GM21737 (cell line): ENCODE results near the gene CACNA2D2.
"Not testable (repeated sequence)": the region's sequence is repeated elsewhere in the genome, so short reads cannot be mapped to it uniquely, and the experiment has no call there.

Experiments
- ATAC-seq: cut with Tn5 transposase; IDR thresholded peaks from one replicate; pipeline ENCODE4 v1.9.1; 2021; ENCODE audit warnings: mild to moderate bottlenecking, moderate library complexity; ENCODE audit not compliant: unreplicated experiment

Gene CACNA2D2

DNA sequence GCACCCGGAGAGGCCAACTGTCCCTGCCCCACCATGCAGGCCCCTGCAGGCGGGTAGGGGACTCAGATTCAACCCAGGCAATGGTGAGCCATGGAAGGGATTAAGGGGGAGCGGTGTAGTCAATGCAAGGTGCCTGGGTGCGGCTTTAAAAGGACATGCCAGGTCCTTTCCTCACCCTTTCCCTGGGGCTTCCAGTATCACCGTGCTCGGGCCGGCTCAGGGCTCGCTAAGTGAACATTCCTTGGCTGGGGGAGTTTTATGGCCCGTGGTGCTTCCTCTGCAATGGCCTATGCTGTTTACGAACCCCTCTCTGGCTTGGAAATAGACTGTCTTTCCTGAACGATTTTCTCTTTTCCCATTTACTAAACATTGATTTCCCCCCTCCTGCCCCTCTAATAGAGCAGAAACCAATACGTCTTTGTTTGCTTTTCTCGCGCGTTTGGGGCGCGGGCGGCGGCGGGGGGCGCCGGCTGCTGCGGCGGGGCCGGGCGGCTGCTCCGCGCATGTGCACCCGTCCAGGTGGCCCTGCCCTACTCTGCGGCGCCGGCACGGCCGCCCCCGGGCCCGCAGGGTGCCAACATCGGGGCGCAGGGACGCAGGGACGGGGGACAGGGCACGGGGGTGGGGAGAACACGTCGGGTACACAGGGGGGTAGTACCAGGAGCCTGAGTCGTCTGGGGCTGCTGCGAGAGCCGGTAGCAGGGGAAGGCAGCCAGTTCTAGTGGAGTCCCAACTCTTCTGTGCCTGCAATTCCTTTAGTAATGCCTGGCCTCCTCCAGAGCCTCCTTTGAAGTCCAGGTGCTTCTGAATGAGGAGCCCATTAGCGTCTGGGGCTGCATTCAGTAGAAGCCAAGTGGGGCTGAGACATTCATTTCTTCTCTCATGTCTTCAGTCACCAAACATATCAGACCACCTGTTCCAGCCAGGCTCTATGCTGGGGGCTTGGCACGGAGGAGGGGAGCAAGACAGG, 26.9 kb upstream of the CACNA2D2 start:
- ATAC-seq: no peak

DNA sequence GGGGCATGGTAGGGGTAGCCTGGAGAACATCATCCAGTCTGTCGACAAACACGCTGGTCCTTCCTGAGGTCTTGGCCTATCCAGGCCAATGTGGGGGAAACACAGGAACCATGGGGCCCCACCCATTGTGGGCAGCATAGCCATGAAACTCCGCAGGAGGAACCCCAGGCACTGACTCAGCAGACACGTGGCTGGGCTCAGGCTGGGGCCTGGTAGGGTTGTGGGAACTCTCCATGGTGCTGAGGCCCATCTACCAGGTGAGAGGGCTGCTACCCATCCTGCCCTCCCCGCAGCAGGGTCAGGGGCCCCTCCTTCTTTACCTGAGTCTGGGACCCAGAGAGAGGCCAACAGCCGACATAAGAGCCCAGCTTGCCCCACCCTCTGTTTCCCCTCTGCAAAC, 22.6 kb upstream of the CACNA2D2 start:
- no peak for ATAC-seq

DNA sequence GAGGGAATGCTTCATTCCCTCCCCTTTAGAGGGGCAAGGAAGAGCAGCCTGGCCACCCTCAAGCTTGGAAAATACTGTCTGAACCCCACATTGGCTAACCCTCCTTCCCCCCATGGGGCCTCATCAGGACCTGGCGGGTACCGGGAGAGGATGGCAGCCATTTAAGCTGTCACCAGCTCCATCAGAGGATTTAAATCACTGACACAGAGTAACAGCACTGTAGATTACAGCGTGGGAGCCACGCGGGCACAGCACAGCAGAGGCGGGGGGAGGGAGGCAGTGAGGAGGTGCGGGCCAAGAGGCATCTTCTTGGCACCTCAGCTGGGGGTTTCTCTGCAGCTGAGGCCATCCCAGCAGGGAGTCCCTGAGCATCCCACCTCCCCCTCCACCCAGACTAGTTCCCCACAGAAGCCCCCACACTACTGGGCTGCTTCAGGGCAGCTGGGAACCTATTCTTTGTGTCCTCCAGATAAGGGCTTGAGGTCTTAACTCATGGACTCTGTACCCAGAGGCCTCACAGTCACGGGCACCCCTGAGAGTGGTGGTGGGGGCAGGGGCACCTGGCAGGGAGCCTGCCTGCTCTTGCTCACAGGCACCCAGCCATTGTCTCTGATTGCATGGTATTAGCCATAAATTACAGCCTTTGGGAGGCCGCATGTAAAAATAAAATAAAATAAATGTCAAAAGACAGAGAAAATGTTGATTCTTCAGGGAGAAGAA, 21.9 kb upstream of the CACNA2D2 start:
- no peak for ATAC-seq

DNA sequence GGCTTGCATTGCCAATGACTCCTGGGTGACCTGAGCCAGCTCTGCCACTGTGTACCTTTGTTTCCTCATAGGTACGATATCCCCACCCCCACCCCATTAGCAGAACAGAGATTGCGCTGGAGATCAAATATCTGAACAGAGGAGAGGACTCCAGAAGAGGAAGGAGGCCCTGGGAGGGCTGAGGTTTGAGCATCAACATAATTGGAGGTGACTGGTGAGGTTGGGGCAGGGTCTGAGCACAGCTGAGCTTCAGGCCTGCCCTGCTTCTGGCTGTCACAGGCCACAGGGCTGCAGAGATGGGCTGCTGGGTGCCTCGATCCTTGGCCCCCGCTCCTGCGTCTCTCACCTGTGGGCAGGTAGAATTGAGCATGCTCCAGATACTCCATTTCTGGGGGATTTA, 21.3 kb upstream of the CACNA2D2 start:
- no peak for ATAC-seq

- ATAC-seq: no peak
These were observed 19.9 kb upstream of the CACNA2D2 start for GRCh38 chr3:50523279-50523811.

GRCh38 chr3:50521572-50521971, 18.1 kb upstream of the CACNA2D2 start:
- no peak for ATAC-seq

DNA sequence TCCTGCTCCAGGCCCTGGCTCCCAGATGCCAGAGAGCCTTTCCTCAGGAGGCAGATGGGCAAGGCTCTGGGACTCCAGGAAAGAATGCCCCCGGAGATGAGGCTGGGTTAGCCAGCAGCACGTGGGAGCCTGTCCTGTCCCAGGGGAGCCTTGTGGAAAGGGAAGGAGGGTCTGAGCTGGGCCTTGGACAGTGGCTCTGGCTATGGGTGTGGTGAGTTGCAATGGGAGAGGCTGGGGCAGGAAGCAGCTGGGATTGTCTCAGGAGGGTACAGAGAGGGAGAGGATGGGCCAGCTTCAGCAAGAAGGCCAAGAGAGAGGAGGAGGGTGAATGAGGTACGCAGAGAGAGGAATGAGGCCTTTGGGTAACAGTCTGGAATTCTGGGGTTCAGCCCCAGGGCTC, 17.4 kb upstream of the CACNA2D2 start:
- no peak for ATAC-seq

- no peak for ATAC-seq
These were observed 16.1 kb upstream of the CACNA2D2 start for GRCh38 chr3:50519471-50520089.

DNA sequence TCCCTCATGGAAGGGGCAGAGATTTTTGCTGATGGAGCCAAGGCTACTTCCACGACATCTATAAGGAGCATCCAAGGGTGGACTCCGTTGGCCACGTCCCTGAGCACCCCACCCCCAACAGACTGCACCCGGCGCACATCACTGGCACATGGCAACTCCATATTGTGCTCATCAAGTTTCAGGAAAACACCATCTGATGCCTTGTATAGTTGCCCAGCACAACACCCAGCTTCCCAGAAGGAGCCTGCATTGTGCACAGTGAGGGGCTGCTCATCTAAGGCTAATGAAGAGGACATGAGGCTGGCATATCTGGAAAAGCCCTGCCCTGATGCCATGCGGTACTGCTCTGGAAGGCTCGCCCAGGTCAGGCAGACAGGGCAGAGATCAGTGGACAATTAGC, 15.0 kb upstream of the CACNA2D2 start:
- no peak for ATAC-seq

- ATAC-seq: no peak
These were observed 14.3 kb upstream of the CACNA2D2 start for GRCh38 chr3:50517721-50518206.

- ATAC-seq: no peak
These were observed 13.0 kb upstream of the CACNA2D2 start for GRCh38 chr3:50516440-50516871.

DNA sequence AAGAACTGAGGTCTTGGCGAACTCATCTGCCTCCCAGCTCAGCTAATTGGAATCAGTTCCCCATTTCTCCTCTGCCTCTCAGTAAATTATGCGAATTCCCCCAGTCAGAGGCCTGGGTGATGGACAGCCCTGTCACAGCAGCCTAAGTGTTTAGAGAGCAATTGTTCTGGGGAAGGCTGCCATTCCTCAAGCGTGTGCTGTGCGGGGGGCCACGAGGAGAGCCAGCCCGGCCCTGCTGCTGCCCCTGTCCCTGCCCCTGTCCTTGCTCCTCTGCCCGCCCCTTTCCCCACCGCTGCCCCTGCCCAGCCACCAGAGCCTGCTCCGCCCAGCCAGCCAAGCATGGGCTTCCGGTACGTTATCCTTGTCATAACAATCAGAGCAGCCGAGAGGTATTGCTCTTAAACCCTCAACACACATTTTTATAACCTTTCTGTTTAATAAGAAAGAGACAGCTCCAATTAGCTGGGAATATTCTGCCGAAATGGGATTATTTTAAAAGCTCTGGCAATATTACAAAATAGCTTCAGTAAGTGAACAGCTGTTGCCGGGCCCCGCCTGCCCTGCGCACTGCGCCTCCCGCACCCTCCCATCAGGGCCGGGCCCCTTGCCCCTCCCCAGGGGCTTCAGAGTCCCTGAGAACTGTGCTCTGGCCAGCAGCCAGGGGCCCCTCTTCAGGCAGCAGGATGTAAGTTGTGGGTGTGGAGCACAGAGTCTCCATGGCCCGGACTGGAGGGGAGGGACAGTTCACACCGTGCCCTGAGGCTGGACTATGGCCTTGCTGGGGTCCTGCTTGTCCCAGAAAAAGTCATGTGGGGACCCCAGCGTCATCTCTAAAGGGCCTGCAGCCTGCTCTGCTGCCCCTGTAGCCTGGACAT, 12.4 kb upstream of the CACNA2D2 start:
- ATAC-seq: no peak

DNA sequence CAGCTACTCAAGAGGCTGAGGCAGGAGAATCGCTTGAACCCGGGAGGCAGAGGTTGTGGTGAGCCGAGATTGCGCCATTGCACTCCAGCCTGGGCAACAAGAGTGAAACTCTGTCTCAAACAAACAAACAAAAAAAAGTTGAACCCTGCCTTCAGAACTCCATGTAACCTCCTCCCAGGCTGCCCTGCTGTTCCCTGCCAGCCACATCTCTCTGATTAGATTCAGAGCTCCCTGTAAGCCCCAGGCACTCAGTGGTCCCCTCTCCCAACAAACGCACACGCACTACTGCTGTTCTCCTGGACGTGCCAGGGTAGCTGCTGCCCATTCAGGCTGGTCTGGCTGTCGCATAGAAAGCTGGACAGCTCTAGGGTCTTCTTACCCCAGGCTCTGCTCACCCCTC, 9.5 kb upstream of the CACNA2D2 start:
- not testable (repeated sequence) for ATAC-seq

GRCh38 chr3:50512131-50512530, 8.7 kb upstream of the CACNA2D2 start:
- no peak for ATAC-seq

GRCh38 chr3:50510325-50510724, 6.9 kb upstream of the CACNA2D2 start:
- no peak for ATAC-seq

DNA sequence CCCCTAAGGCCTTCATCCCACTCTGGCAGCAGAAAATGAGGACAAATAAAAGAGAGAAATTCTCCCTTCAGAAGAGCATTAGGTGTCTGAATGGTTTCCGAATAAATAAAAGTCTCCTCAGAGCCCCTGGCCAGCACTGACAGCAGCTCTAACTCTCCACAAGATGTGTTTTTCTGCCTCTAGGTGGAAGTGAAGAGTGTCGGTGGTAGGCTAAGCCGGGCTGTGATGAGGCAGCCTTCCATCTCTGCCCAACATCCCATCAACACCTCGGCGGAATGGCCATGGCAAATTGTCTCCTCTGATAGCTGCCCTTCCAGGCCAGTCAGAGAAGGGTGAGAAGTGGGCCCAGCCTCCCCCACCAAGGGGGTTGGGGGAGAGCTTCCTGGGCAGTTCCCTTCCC, 6.3 kb upstream of the CACNA2D2 start:
- ATAC-seq: no peak

DNA sequence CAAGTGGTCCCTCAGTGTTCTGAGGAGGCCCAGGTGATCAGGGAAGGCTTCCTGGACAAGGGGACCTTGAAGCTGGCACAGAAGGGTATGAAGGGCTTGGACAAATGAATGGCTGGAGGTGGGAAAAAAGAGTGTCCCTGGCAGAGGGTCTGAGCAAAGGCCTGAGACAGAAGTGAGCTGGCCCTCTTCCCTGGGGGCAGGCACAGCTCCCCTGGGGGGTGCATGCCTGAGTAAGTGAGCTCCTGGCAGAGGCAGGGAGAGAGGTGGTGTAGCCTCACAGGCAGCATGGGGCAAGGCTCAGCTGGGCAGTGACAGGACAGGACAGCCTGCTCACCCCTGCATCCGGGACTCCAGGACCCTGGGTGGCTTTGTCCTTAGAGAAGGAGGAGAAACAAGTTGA, 5.4 kb upstream of the CACNA2D2 start:
- ATAC-seq: no peak

DNA sequence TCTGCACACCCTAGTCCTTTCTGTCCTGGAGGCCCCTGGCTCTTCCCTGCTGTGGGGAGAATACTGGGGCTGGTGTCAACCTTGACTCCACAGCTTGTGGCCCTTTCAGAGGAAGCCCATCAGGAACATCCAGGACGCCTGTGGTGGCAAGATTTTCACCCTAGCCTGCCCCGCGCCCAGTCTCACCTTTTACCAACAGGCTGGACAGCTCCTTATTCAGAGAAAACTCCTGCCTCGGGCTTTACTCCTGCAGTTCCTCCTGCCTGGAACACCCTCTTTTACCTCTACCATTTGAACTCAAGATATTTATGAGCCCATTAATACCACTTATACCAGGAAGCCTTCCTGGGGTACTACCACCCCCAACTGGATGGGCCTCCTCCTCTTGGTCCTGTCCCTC, 2.7 kb upstream of the CACNA2D2 start:
- no peak for ATAC-seq

- no peak for ATAC-seq
These were observed 1.2 kb upstream of the CACNA2D2 start for GRCh38 chr3:50504681-50505080.
